Measurements from ENCODE around the gene B9D2. TPM values are rescaled to one million over a fixed set of nuclear protein-coding genes. Genes with fewer than 3 reads are reported as not detected.
"Not testable (repeated sequence)": the region's sequence is repeated elsewhere in the genome, so short reads cannot be mapped to it uniquely, and the experiment has no call there.

The B9D2 gene
- total RNA-seq, 1 donor from 2014 or later: 5.9 TPM

- Histone ChIP-seq H3K4me2 (ENCODE audit: low read length) (no peak overlapping the region), H3K4me3 (ENCODE audit: insufficient read depth, low read depth, low read length) (no peak overlapping the region), H3K9me3 (ENCODE audit: insufficient read depth, low read depth, low read length) (no peaks in the 10 kb centered on the region), H3K4me1 (ENCODE audit: insufficient read depth, low read length) (no peaks in the 10 kb centered on the region), H3K9ac (ENCODE audit: low read length) (no peak overlapping the region), H2AFZ (ENCODE audit: low read depth, low read length) (no peak overlapping the region), H4K20me1 (ENCODE audit: insufficient read depth, low read length) (peaks cover 8% of the 10 kb centered on the region), H3K27ac (ENCODE audit: low read depth, low read length) (no peak overlapping the region), H3K79me2 (ENCODE audit: insufficient read depth, low read length) (no peaks in the 10 kb centered on the region), H3K27me3 (ENCODE audit: insufficient read depth, low read length) (no peaks in the 10 kb centered on the region), H3K36me3 (ENCODE audit: insufficient read depth, low read length) (peaks cover 1% of the 10 kb centered on the region)
- DNase-seq (ENCODE audit: low read depth) (peak; percentile 48), FAIRE-seq (no peak)
- no peaks in the 10 kb centered on the region for H3K27me3 Mint-ChIP-seq (ENCODE audit: low read depth, unreplicated experiment)
- TF ChIP-seq CTCF (IDR thresholded peaks at IDR 0.05; ENCODE audit: insufficient read depth, low read depth, low read length) (no peak), EZH2 (IDR thresholded peaks at IDR 0.05; ENCODE audit: insufficient read depth, low read length) (no peak)
- peaks cover 22% of the 10 kb centered on the region for H3K4me1 Mint-ChIP-seq (ENCODE audit: low read depth, unreplicated experiment)
- H3K4me3 Mint-ChIP-seq (ENCODE audit: unreplicated experiment): no peak overlapping the region
- H3K9me3 Mint-ChIP-seq (ENCODE audit: unreplicated experiment): no peaks in the 10 kb centered on the region
- H3K36me3 Mint-ChIP-seq (ENCODE audit: low read depth, unreplicated experiment): peaks cover 12% of the 10 kb centered on the region
- H3K27ac Mint-ChIP-seq (ENCODE audit: unreplicated experiment): peak overlapping the region; percentile 81
These were observed 45.3 kb upstream of the B9D2 start for GRCh38 chr19:41409288-41409687.

GRCh38 chr19:41408846-41409245 lies 44.9 kb upstream of the B9D2 start:
- H3K4me3 ChIP-seq (ENCODE audit: insufficient read depth, low read depth, low read length); FAIRE-seq; DNase-seq (ENCODE audit: low read depth); H2AFZ ChIP-seq (ENCODE audit: low read depth, low read length); H3K9me3 ChIP-seq (ENCODE audit: insufficient read depth, low read depth, low read length); H3K79me2 ChIP-seq (ENCODE audit: insufficient read depth, low read length); H3K27ac ChIP-seq (ENCODE audit: low read depth, low read length); H3K27me3 ChIP-seq (ENCODE audit: insufficient read depth, low read length); H3K9ac ChIP-seq (ENCODE audit: low read length); H3K27me3 Mint-ChIP-seq (ENCODE audit: low read depth, unreplicated experiment); H3K4me2 ChIP-seq (ENCODE audit: low read length); H4K20me1 ChIP-seq (ENCODE audit: insufficient read depth, low read length); H3K9me3 Mint-ChIP-seq (ENCODE audit: unreplicated experiment); H3K4me3 Mint-ChIP-seq (ENCODE audit: unreplicated experiment); H3K4me1 ChIP-seq (ENCODE audit: insufficient read depth, low read length); H3K36me3 ChIP-seq (ENCODE audit: insufficient read depth, low read length): not testable (repeated sequence)
- peaks cover 22% of the 10 kb centered on the region for H3K4me1 Mint-ChIP-seq (ENCODE audit: low read depth, unreplicated experiment)
- peak overlapping the region; percentile 81 for H3K27ac Mint-ChIP-seq (ENCODE audit: unreplicated experiment)
- H3K36me3 Mint-ChIP-seq (ENCODE audit: low read depth, unreplicated experiment): peaks cover 11% of the 10 kb centered on the region

- no peak overlapping the region for H2AFZ ChIP-seq (ENCODE audit: low read depth, low read length)
- H3K4me3 ChIP-seq (ENCODE audit: insufficient read depth, low read depth, low read length): no peak overlapping the region
These were observed 44.3 kb upstream of the B9D2 start for GRCh38 chr19:41408256-41408655.

More at GRCh38 chr19:41408256-41408655, 44.3 kb upstream of the B9D2 start:
- FAIRE-seq (no peak), DNase-seq (ENCODE audit: low read depth) (no peak)
- Histone ChIP-seq H3K9ac (ENCODE audit: low read length) (no peak overlapping the region), H3K9me3 (ENCODE audit: insufficient read depth, low read depth, low read length) (no peaks in the 10 kb centered on the region), H3K27me3 (ENCODE audit: insufficient read depth, low read length) (no peaks in the 10 kb centered on the region), H3K36me3 (ENCODE audit: insufficient read depth, low read length) (no peaks in the 10 kb centered on the region), H4K20me1 (ENCODE audit: insufficient read depth, low read length) (peaks cover 11% of the 10 kb centered on the region), H3K4me2 (ENCODE audit: low read length) (no peak overlapping the region), H3K79me2 (ENCODE audit: insufficient read depth, low read length) (no peaks in the 10 kb centered on the region), H3K4me1 (ENCODE audit: insufficient read depth, low read length) (no peaks in the 10 kb centered on the region), H3K27ac (ENCODE audit: low read depth, low read length) (no peak overlapping the region)
- Mint-ChIP-seq H3K9me3 (ENCODE audit: unreplicated experiment) (no peaks in the 10 kb centered on the region), H3K36me3 (ENCODE audit: low read depth, unreplicated experiment) (peaks cover 5% of the 10 kb centered on the region), H3K27ac (ENCODE audit: unreplicated experiment) (no peak overlapping the region), H3K4me1 (ENCODE audit: low read depth, unreplicated experiment) (peaks cover 22% of the 10 kb centered on the region), H3K4me3 (ENCODE audit: unreplicated experiment) (no peak overlapping the region), H3K27me3 (ENCODE audit: low read depth, unreplicated experiment) (no peaks in the 10 kb centered on the region)
- TF ChIP-seq EZH2 (IDR thresholded peaks at IDR 0.05; ENCODE audit: insufficient read depth, low read length): no peak
